ENCODE results near the gene RWDD3.

The RWDD3 gene

DNA sequence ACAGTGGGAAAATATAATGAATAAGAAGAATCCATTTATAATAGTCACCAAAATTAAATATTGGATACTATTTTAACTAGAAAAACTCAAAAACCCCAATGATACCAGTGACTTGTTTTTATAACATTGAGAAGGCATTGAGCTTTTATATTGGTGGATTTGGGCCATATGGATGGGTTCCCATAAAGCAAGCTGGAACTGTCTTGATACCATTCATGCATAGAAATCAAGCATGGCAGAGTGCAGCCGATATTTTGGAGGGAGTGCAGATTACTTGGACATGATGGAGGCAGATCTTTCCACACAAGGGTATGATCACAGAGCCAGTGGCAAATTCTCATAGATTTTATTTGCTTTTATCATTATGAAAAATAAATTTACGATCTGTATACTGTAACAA, 3.8 kb upstream of the RWDD3 start:
- DNase-seq (ENCODE audit: low spot score) = no peak

DNA sequence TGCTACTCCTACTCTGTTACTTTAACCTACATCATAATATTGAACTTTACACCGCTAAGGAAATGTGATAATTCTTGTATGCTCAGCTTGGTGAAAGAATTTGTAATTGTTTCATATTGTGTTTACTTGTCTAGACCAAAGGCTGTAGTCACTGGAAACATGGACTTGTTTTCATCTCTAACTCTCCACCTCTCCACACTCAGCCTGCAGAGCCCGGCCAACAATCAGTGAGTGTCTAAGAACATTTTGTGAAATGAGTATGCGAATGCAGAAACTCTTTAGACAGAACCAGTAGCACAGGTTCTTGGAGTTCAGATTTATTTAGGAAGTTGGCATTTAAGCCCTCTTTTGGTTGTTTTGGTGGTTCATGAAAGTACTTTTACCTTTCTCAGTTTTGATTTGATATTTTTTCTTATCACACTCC, 3.2 kb upstream of the RWDD3 start:
- no peak for DNase-seq (ENCODE audit: low spot score)

DNA sequence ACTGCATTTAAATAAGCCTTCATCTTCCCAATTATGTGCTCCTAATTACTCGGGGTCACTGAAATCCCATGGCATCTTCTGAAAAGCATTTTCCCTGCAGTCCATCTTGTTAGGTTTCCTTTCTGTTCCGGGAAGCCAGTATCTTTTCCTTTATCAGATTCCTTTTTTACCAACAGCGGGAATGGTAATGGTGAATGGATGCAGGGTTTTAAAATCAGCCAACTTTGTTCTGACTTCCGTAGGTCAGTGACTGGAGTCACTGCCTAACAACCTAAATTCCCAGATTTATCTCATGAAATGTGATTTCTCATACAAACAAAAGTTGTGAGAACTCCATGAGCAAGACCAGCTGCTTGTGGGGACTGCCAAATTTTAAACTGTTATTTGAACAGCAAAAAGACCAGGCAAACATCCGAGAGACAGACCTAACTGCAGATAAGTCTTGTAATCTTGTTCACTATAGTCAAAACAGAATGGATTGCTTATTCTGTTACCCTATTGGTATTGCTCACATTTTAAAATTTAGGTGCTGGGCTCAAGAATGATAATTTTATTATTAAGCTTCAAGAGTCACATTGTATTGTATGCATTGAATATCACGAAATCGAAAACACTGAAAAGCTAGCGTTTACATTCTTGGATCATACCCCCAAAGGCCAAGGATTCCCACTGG, 1.2 kb upstream of the RWDD3 start:
- DNase-seq (ENCODE audit: low spot score) = no peak

DNA sequence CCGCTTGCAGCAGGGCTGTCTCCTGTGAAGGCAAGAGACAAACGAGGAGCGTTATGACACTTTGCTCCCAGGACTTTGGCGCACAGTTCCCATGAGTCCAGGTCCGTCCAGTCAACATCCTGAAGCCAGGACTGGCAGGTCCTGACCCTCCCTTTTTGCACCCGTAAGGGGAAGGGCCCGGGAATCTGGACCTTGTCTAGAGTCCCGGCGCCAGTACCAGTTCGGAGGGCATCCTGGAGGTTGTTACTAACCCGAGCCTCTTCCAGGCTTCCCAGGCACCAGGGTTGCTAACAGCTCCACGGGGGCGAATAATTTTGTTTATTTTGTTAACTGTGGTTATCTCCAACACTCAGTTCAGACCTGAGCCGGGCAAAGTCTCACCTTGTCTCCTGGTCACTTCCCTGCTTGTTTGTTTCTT, 682 bp upstream of the RWDD3 start:
- DNase-seq (ENCODE audit: low spot score) = peak; percentile 45

DNA sequence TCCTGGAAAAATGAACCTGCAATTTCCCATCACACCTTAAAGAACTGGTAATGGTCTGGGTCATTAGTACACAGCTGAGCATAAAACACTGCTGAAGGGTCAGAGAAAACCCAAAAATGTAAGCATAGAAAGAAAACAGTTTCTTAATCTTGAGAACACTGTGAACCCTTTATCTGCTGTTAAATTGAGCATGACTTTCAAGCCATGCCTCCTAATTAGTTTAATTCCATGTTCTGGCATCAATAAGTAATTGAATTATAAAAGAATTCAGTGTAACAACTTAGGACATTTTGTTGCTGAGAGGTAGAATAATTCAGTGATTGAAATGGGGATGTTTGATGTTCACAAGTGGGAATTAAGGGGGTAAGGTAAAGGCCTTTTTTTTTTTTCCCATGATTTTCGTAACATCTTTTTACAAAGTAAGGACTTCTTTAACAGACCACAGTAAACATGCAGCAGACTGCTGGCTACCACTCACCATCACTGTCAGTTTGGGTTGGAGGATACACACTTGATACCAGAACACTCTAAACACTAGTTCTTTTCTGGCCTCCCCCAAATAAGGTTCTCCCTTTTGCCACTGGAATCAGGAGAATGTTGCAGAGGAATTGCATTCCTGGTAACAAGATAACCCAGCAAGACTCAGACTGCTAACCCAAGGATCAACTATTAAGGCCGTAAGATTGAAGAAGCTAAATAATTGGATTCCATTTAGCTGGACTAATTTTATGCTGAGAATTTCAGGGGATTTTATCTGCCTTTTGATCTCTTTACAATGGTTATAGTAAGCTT, 3.0 kb downstream of the RWDD3 start:
- DNase-seq (ENCODE audit: low spot score) = no peak

DNA sequence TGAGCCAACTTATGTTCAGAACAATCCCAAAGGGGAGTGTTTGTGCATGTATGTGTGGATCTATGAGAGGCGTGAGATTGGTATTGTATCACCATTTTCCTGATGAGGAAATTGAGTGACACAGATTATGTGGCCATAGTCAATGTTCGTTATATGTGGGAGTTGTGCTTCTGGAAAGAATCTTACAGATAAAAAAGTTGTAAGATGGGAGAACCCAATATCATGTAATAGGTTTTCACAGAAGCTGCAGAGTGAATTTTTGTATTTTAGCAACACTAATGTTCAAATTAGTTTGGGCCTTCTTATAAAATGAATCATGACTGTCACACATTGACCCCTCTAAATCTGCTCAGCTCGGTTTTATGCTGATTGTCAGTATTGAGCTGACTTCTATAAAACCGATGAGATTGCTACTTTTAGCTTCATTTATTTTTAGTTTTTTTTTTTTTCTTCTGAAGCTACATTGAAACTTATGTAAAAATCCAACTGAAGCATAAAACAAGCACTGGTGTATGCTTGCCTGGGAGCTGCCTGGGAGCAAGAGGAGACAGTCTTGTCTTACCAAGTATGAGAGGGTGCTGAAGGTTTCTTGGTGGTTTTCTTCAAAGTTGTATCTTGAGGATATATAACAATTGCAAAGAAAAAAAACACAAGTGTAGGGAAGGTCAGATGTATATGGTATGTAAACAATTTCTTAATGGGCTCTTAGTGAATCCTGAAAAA, 4.1 kb downstream of the RWDD3 start:
- no peak for DNase-seq (ENCODE audit: low spot score)

DNA sequence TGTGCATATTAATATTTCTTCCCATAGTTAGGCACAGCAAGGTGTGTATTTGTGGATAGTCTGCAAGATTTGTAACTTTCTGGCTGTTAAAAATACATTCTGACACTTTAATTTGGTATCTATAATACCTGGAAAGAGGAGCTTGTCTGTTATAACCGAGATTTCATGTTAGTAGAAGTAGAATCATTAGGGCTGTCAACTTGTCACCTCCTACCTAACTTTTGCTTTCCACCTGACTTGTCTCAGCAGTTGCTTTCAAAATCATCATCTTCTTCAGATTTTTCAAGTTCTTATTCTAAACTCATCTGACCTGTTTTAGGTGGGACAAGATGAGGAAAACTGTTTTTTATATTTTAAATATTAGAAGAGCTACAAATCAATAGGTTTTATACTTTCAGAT, 11.0 kb downstream of the RWDD3 start:
- no peak for DNase-seq (ENCODE audit: low spot score)

DNA sequence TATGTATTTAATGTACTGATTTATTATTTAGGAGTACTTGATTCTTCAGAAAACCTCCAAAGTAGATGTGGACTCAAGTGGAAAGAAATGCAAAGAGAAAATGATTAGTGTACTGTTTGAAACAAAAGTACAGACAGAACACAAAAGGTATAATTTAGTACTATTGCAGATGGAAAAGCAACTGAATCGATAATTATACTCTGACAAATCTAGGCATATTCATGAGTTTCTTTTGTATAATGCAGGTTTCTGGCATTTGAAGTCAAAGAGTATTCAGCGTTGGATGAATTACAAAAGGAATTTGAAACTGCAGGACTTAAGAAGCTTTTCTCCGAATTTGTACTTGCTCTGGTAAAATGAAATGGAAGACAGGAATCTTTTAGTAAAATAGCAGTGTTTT, 12.5 kb downstream of the RWDD3 start:
- DNase-seq (ENCODE audit: low spot score) = no peak

DNA sequence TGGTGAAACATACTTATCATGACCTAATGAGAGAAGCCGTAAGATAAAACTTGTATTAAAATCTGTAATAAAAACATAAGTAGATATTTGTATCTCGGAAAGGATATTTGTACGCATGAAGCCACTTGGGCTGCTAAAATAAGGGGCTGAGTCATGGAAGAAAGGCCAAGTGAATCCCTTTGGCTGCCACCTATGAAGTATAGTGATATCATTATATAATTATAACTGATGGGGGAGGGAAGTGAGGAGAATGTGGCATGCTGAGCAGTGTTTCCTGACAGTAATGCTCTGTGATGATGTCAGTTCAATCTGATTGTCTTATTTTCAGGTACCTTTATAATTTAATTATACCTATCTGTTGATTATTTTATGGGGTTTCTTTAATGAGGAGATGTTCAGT, 13.6 kb downstream of the RWDD3 start:
- no peak for DNase-seq (ENCODE audit: low spot score)

DNA sequence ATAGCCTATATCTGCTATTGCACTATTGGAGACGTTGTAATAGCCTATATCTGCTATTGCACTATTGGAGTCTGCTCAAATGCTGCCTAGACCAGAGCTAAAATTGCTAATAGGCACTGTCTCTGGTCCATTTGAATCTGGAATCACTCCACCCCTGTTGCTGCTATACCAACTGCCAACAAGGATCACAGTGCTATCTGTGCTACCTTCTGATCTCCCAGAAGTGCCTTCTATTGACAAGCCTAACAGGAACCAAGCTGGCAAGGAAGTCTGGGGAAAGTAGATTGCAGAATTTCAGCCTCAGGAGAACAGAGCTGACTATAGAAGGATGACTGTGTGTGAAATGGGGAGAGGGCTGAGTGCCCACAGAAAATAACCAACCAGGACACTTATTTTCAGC, 15.9 kb downstream of the RWDD3 start:
- DNase-seq (ENCODE audit: low spot score) = no peak

DNA sequence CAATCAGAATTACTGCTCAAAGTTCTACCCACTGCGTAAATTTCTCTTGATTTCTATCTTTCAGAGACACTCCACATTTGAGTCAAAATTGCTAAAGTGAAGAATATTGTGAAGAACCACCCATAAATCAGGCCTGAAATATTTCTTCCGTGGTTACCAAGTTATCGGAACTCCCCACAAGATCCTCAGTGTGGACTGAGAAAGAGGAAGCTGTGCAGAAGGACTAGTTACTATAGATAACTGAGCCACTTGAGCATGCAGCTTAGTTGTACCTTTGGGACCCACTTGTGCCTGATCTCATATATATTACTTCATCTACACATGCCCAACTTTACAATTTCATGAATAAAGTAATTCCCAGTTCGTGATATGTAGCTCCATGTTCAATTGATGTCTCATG, 18.4 kb downstream of the RWDD3 start:
- no peak for DNase-seq (ENCODE audit: low spot score)

DNA sequence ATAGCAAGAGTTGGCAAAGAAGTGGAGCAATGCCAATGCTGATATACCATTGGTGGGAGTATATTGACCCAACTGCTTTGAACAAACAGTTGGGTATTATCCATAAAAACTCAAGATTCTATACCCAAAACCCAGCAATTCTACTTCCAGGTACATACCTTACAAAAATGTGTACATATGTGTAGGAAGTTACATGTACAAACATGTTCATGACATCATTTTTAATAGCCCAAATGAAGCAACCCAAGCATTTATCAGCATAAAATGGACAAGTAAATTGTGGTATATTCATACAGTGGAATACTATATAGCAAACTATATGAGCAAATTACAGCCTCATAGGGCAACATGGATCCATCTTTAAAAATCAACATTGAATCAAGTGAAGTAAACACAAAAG, 20.9 kb downstream of the RWDD3 start:
- DNase-seq (ENCODE audit: low spot score) = no peak

DNA sequence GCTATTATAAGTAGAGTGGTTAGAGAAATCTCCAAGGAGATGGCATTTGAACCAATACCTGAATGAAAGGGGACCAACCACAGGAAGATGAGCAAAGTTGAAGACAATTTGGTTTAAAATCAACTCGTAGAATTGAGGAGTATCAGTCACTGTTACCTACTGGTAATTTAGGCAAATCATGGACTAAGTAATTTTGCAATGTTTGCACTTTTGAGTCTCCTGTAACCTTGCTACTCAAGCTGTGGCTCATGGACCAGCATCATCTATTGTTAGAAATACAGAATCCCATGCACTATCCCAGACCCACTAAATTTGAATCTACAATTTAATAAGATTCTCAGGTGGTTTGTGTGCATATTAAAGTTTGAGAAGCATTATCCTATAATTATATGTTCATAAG, 21.8 kb downstream of the RWDD3 start:
- DNase-seq (ENCODE audit: low spot score) = no peak

DNA sequence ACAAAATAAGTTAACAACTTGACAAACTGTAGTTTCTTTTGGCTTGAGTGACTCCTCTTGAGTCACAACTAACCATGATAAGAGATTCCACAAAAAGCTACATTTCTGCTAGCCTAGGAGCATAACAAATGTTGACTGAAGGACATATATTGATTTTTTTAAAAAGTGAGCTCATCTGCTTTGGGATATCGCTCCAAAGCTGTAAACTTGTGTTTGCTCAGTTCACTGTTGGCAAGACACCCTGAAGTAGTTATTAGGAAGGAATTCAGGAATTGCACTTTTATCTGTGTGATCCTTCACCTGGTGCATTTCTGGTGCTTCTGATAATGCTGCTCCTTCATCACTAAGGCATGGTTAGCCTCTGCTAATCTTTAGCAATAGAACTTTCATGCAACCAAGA, 23.7 kb downstream of the RWDD3 start:
- peak; percentile 21 for DNase-seq (ENCODE audit: low spot score)

DNA sequence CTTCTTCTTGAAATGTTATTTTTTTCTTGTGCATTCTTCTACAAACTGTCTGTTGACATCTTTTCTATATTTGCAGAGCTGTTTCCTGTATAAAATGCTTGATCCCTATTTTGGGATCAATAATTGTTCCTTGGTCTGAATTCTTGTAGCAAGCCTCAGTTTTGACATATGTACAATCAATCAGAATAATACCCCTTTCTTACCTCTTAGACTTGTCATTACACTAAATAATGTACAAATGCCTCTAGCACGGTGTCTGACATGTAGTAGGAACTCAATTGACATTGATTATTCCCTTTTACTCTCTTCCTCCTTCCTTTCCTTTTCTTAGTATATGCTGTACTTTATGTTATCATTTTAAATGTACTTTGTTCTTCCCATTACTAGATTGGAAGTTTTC, 25.2 kb downstream of the RWDD3 start:
- DNase-seq (ENCODE audit: low spot score) = no peak

DNA sequence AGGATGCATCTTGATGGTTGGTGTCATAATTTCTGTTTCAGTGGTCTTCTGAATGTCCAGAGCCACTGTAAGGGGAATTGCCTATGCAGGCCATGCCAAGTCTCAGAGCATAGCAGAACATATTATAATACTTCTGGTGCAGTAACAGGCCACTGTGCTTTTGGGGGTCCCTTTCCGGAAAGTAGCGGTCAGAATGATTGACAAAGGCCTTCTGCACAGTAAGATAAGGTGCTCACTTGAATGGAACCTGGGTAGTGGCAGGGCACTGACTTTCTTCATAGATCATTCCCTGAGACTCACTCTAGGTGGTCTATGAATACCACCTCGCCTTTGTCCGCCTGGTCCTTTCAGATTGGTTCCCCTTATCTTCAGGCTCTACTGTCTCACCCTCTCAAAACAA, 28.9 kb downstream of the RWDD3 start:
- DNase-seq (ENCODE audit: low spot score) = no peak

DNA sequence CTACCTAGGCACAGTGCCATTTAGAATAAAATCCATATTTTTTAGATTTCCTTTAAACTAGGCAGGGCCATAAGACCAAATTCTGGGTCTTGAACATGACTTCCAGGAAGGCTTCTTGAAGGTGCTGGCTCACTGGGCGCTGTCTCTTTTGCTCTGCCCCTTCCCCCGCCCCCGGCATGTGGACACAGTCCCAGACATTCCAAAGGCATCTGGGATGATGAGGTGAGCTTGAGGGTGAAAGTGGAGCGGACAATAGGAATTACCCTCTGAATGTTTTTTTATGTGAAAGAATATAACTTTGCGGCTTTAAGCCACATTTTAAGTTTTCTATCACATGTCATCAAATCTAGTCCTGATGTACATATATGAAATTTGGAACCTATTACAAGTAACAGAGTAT, 29.4 kb downstream of the RWDD3 start:
- no peak for DNase-seq (ENCODE audit: low spot score)

DNA sequence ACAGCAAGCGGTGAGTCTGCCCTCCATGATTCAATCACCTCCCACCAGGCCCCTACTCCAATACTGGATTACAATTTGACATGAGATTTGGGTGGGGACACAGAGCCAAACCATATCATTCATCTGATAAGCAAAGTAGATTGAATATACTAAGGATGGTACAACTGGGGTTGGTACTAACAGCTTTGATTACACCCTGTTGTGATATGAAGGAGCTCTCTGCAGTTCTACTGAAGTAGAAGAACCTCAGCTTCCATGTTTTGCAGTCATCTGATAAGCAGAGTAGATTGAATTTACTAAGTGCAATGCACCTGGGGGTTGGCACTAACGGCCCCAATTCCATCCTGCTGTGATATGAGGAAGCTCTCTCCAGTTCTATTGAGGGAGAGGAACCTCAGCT, 31.1 kb downstream of the RWDD3 start:
- DNase-seq (ENCODE audit: low spot score) = no peak

DNA sequence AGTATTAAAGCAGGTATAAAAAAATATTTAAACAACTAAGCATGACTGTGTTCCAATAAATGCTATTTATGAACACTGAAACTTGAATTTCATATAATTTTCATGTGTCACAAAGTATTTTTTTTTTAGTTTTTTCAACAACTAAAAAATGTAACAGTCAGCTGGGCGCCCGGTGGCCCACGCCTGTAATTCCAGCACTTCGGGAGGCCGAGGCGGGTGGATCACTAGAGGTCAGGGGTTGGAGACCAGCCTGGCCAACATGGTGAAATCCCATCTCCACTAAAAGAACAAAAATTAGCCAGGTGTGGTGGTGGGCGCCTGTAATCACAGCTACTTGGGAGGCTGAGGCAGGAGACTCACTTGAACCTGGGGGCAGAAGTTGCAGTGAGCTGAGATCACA, 42.4 kb downstream of the RWDD3 start:
- no peak for DNase-seq (ENCODE audit: low spot score)

DNA sequence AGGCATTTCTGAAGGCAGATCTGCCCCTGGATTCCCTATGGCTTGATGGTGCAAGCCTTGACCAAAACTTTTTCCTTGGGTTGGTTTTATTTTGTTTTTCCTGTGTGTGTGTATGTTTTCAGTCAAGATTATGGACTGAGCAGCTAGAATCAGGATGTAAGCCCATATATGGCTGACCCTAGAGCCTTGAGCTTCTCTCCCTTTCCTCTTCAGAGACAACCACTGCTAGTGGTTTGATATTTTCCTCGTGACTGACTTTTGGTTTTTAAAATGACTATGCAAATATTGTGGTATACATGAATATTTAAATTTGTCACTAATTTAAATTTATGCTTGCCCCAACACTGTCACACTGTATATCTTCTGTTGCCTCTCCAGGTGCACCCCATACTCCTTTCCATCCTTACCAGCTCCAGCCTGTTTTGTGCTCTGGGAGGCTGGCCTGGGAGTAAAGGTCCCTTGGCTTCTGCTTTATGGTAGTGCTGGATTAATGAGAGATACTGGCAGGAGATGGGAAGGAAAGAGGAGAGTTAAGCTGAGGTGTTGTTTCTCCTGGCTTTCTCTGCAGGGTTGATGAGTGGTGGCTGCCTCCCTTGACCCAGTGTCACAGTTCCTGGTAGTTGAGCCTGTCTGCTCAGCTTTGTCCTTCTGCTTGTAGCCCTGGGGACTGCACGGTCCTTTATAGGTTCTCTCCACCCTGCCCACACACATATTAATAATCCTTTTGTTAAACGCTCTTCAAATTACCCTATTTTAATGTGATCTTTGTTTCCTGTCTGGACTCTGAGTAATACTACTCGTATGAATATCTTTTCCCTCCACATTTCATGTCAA, 44.4 kb downstream of the RWDD3 start:
- DNase-seq (ENCODE audit: low spot score) = no peak

DNA sequence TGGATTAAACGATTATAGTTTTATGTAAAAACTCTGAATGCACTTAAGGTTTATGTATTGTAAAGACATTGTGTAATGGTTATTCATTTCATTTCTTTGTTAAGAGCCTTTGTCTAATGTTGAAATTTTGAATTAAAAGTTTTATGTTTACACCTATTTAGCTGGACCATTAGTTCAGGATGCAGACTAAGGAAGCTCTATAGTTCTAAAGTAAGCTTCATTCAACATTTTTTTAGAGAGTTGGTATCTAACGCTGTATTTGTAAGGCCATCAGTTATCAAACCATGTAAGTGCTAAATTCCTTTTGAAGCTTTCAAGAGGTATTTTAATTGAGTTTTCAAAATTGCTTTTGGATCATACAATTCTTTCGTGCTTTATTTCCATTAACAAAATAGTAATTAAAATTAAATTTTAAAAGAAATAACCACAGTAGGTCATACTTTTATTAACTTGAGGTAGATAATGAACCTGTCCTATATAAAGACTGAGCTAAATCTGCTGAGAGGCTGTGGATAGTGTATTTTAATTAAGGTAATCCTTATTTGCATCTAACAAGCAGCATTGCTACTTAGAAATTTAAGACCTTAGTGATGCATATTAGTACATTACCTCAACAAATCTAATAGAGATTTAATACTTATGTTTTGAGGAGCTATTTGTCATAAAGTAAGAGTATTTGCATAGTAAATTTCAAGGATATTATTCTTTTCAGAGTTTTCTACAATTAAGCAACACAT, 47.9 kb downstream of the RWDD3 start:
- DNase-seq (ENCODE audit: low spot score) = no peak

DNA sequence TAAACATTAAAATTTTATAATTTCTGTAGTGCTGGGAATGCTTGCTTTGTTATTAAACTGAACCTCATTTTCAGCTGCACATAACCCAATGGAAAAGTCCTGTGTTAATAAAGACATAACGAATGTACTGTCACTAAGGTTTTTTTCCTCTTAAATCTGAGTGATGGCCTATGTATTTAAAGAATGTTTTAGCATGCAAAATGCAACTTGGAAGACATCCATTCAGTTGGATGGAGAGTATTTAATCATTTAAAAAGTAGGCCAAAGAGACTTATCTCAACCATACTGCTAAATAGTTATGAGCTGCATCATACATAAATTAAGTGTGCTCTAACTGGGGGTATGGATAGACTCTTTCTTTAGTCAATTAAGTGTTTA, 48.5 kb downstream of the RWDD3 start:
- DNase-seq (ENCODE audit: low spot score) = no peak
